ENCODE data around the gene DUSP8. TPM values are rescaled to one million over a fixed set of nuclear protein-coding genes. Genes with fewer than 3 reads are reported as not detected.

Gene DUSP8
- polyA plus RNA-seq, 1 donor from 2014 or later = 3.5 TPM

- Histone ChIP-seq H3F3A (ENCODE audit: insufficient read depth, low read length, poor library complexity, severe bottlenecking) (no peaks in the 10 kb centered on the region), H3K9me2 (ENCODE audit: insufficient read depth, low read length) (no peaks in the 10 kb centered on the region), H3K4me3 (ENCODE audit: low read length) (no peak overlapping the region), H3K27ac (ENCODE audit: low read length) (no peak overlapping the region), H4K20me1 (ENCODE audit: insufficient read depth) (no peaks in the 10 kb centered on the region), H3K79me2 (replicated peaks; ENCODE audit: insufficient read depth, low read length) (no peaks in the 10 kb centered on the region), H3K4me2 (ENCODE audit: low read length) (no peak overlapping the region), H3K9me3 (ENCODE audit: low read length) (no peaks in the 10 kb centered on the region), H3K9ac (ENCODE audit: low read length) (no peak overlapping the region), H3K27me3 (ENCODE audit: insufficient read depth, low read depth, low read length) (no peaks in the 10 kb centered on the region), H3K36me3 (ENCODE audit: insufficient read depth, low read length) (no peaks in the 10 kb centered on the region), H2AFZ (ENCODE audit: low read depth, low read length) (no peak overlapping the region)
- TF ChIP-seq RAD21 (conservative IDR thresholded peaks at IDR 0.05) (no peak), EP300 (conservative IDR thresholded peaks at IDR 0.05; ENCODE audit: poor library complexity, severe bottlenecking) (no peak), REST (IDR thresholded peaks at IDR 0.05; ENCODE audit: borderline replicate concordance) (no peak), POLR2AphosphoS5 (IDR thresholded peaks at IDR 0.05) (no peak), CTCF (IDR thresholded peaks at IDR 0.05; ENCODE audit: poor library complexity, severe bottlenecking) (no peak), SMC3 (conservative IDR thresholded peaks at IDR 0.05; ENCODE audit: poor library complexity) (no peak), EZH2 (IDR thresholded peaks at IDR 0.05; ENCODE audit: borderline replicate concordance, insufficient read depth, low read length, poor library complexity, severe bottlenecking) (no peak), MXI1 (conservative IDR thresholded peaks at IDR 0.05; ENCODE audit: poor library complexity, severe bottlenecking) (no peak), TAF1 (IDR thresholded peaks at IDR 0.05; ENCODE audit: low read depth) (no peak)
Measured at GRCh38 chr11:1518301-1518700, 53.8 kb downstream of the DUSP8 start.

GRCh38 chr11:1517117-1518005 is 54.7 kb downstream of the DUSP8 start:
- no peaks in the 10 kb centered on the region for H3K27me3 ChIP-seq (ENCODE audit: insufficient read depth, low read depth, low read length)
- TF ChIP-seq CTCF (IDR thresholded peaks at IDR 0.05; ENCODE audit: poor library complexity, severe bottlenecking) (no peak), RAD21 (conservative IDR thresholded peaks at IDR 0.05) (no peak), SMC3 (conservative IDR thresholded peaks at IDR 0.05; ENCODE audit: poor library complexity) (no peak), TAF1 (IDR thresholded peaks at IDR 0.05; ENCODE audit: low read depth) (no peak), REST (IDR thresholded peaks at IDR 0.05; ENCODE audit: borderline replicate concordance) (no peak), MXI1 (conservative IDR thresholded peaks at IDR 0.05; ENCODE audit: poor library complexity, severe bottlenecking) (no peak), POLR2AphosphoS5 (IDR thresholded peaks at IDR 0.05) (no peak), EP300 (conservative IDR thresholded peaks at IDR 0.05; ENCODE audit: poor library complexity, severe bottlenecking) (no peak), EZH2 (IDR thresholded peaks at IDR 0.05; ENCODE audit: borderline replicate concordance, insufficient read depth, low read length, poor library complexity, severe bottlenecking) (no peak)
- H3F3A ChIP-seq (ENCODE audit: insufficient read depth, low read length, poor library complexity, severe bottlenecking) = no peaks in the 10 kb centered on the region
- no peak overlapping the region for H3K4me3 ChIP-seq (ENCODE audit: low read length)
- no peaks in the 10 kb centered on the region for H3K9me2 ChIP-seq (ENCODE audit: insufficient read depth, low read length)
- H3K9me3 ChIP-seq (ENCODE audit: low read length) = no peaks in the 10 kb centered on the region
- H3K9ac ChIP-seq (ENCODE audit: low read length) = no peak overlapping the region
- H3K36me3 ChIP-seq (ENCODE audit: insufficient read depth, low read length) = no peaks in the 10 kb centered on the region
- no peak overlapping the region for H2AFZ ChIP-seq (ENCODE audit: low read depth, low read length)
- no peak overlapping the region for H3K4me2 ChIP-seq (ENCODE audit: low read length)
- H3K79me2 ChIP-seq (replicated peaks; ENCODE audit: insufficient read depth, low read length) = no peaks in the 10 kb centered on the region
- H3K27ac ChIP-seq (ENCODE audit: low read length) = no peak overlapping the region
- H4K20me1 ChIP-seq (ENCODE audit: insufficient read depth) = no peaks in the 10 kb centered on the region
